ENCODE data around the gene NAALADL2. TPM values are rescaled to one million over a fixed set of nuclear protein-coding genes. Genes with fewer than 3 reads are reported as not detected.

NAALADL2 gene
- total and polyA plus RNA-seq, 9 of the 15 experiments (the other 6 are each of a cell fraction or from before 2014, with no cell fraction given), result 0.29 to 1.1 (median 0.79) TPM; not detected in 1

- no peak for TF ChIP-seq FOXK2 (conservative IDR thresholded peaks at IDR 0.05 in 1 of 2, IDR thresholded peaks at IDR 0.05 in 1 of 2; ENCODE audit: low read depth in 2 of 2)
These were observed 334.8 kb downstream of the NAALADL2 start (continued) for GRCh38 chr3:175193815-175194518.

- DNase-seq (ENCODE audit: extremely low read depth in 1 of 4, low spot score in 3 of 4), result no peak
- no TSS peak for BruUV-seq (replicated peaks)
- no peak overlapping the region for H2AFZ ChIP-seq (ENCODE audit: low read depth, low read length)
- intact Hi-C loops (cut with micrococcal nuclease) (no loop called here), in situ Hi-C loops (cut with MboI) (no loop called here)
- H3K4me3 ChIP-seq, result no peak overlapping the region
- no peak overlapping the region for H3K27ac ChIP-seq (ENCODE audit: extremely low read depth, low read depth, low read length)
- H3K9me1 ChIP-seq (ENCODE audit: control insufficient read depth, insufficient read depth, low read length), result no peaks in the 10 kb centered on the region
- no peaks in the 10 kb centered on the region for H3K36me3 ChIP-seq (ENCODE audit: control insufficient read depth, insufficient read depth, low read length)
- no peak overlapping the region for H3K4me2 ChIP-seq (ENCODE audit: insufficient read depth, low read length)
- no peak overlapping the region for H3K9ac ChIP-seq (ENCODE audit: insufficient read depth in 1 of 2, low read depth in 2 of 2, low read length in 2 of 2)
- WGBS (ENCODE audit: insufficient coverage, low coverage, missing lambda C conversion rate), result 0% methylated on average over 7 of the region's 7 CpGs
- CTCF ChIA-PET (ENCODE audit: low intra/inter-chr PET ratio), result no interaction called here
- no peak for ATAC-seq
- H3K4me1 ChIP-seq (replicated peaks in 1 of 2; ENCODE audit: control insufficient read depth in 2 of 2, insufficient read depth in 2 of 2, low read length in 2 of 2), result no peaks in the 10 kb centered on the region
- no peak for TF ChIP-seq THAP12 (CRISPR knock-in tag; IDR thresholded peaks at IDR 0.05)
- no peak for TF ChIP-seq RB1 (IDR thresholded peaks at IDR 0.05; ENCODE audit: low read depth)
- no peak for TF ChIP-seq GATAD2B (IDR thresholded peaks at IDR 0.05; ENCODE audit: borderline replicate concordance)
- no peak for TF ChIP-seq BRD4 (IDR thresholded peaks at IDR 0.05)
- no peak for TF ChIP-seq ETV5 (CRISPR knock-in tag; IDR thresholded peaks at IDR 0.05; ENCODE audit: low read depth)
- H3K9me3 ChIP-seq (replicated peaks; ENCODE audit: control insufficient read depth, insufficient read depth, low read depth, low read length), result no peaks in the 10 kb centered on the region; the same call in 1 of the 2 replicates
- H4K20me1 ChIP-seq (replicated peaks; ENCODE audit: control insufficient read depth, insufficient read depth, low read length), result no peaks in the 10 kb centered on the region
- no peak for FAIRE-seq
- POLR2A ChIA-PET, result no interaction called here
- no peaks in the 10 kb centered on the region for H3K27me3 ChIP-seq (ENCODE audit: control insufficient read depth in 2 of 2, insufficient read depth in 2 of 2, low read length in 2 of 2)
- no peaks in the 10 kb centered on the region for H3K79me2 ChIP-seq (ENCODE audit: control insufficient read depth, insufficient read depth, low read length)
These were observed 340.1 kb downstream of the NAALADL2 start for GRCh38 chr3:175198991-175199783.
